Chondrocyte (in vitro differentiated cells): Measurements from ENCODE around the gene PSPN. TPM values are rescaled to one million over a fixed set of nuclear protein-coding genes. Genes with fewer than 3 reads are reported as not detected.

ENCODE experiments used
- DNase-seq: peaks from one replicate; pipeline ENCODE4 v3.0.0; 2021; ENCODE audit warnings: mixed read lengths, low spot score
- H3K27ac Mint-ChIP-seq: one replicate; pipeline ENCODE4 v1.8.0; 2021; ENCODE audit warnings: mild to moderate bottlenecking, moderate library complexity, mixed read lengths; ENCODE audit not compliant: unreplicated experiment
- H3K27me3 Mint-ChIP-seq: 2 replicates; pipeline ENCODE4 v1.8.0; 2021; ENCODE audit warnings: low read depth, mixed read lengths
- H3K36me3 Mint-ChIP-seq: 2 replicates; pipeline ENCODE4 v1.8.0; 2021; ENCODE audit warnings: low read depth, mixed read lengths
- H3K4me1 Mint-ChIP-seq: 2 replicates; pipeline ENCODE4 v1.8.0; 2021; ENCODE audit warnings: low read depth, mild to moderate bottlenecking, mixed read lengths
- H3K4me3 Mint-ChIP-seq: one replicate; pipeline ENCODE4 v1.8.0; 2021; ENCODE audit warnings: mild to moderate bottlenecking, moderate library complexity, mixed read lengths; ENCODE audit not compliant: unreplicated experiment
- H3K9me3 Mint-ChIP-seq: 2 replicates; pipeline ENCODE4 v1.8.0; 2021; ENCODE audit warnings: low read depth, mixed read lengths
- CTCF ChIP-seq: fragments of 200-600 bp; sonication (generic); IDR thresholded peaks from 2 replicates; pipeline ENCODE4 v1.5.0; 2021; ENCODE audit warnings: antibody characterized with exemption, mild to moderate bottlenecking, moderate library complexity
- total RNA-seq: library from RNA; stranded (reverse); gene quantifications from 3 replicates; pipeline ENCODE4 v1.2.1, GENCODE V29; 2021

Gene PSPN
- total RNA-seq, 1 donor from 2014 or later, result 2.8 TPM

GRCh38 chr19:6374711-6375410, 872 bp downstream of the PSPN start:
- DNase-seq, result no peak
- Mint-ChIP-seq H3K9me3 (peaks cover 2% of the 10 kb centered on the region), H3K4me1 (peaks cover 43% of the 10 kb centered on the region), H3K36me3 (peaks cover 5% of the 10 kb centered on the region), H3K27me3 (no peaks in the 10 kb centered on the region), H3K27ac (peak overlapping the region; percentile 66), H3K4me3 (peak overlapping the region; percentile 12)
- TF ChIP-seq CTCF, result no peak

GRCh38 chr19:6374161-6374709, 1.5 kb downstream of the PSPN start:
- Mint-ChIP-seq H3K9me3 (no peaks in the 10 kb centered on the region), H3K4me3 (peak overlapping the region; percentile 79), H3K27me3 (no peaks in the 10 kb centered on the region), H3K36me3 (peaks cover 4% of the 10 kb centered on the region), H3K27ac (peak overlapping the region; percentile 66), H3K4me1 (peaks cover 43% of the 10 kb centered on the region)
- no peak for TF ChIP-seq CTCF
- peak; percentile 94 for DNase-seq

- Mint-ChIP-seq H3K27ac (peak overlapping the region; percentile 95), H3K4me1 (peaks cover 42% of the 10 kb centered on the region), H3K9me3 (no peaks in the 10 kb centered on the region), H3K36me3 (peaks cover 5% of the 10 kb centered on the region), H3K4me3 (peak overlapping the region; percentile 79), H3K27me3 (no peaks in the 10 kb centered on the region)
- no peak for DNase-seq
- no peak for TF ChIP-seq CTCF
Observed at GRCh38 chr19:6373813-6374108, 2.0 kb downstream of the PSPN start.

- H3K27ac Mint-ChIP-seq, result peak overlapping the region; percentile 97
- H3K4me1 Mint-ChIP-seq, result peaks cover 37% of the 10 kb centered on the region
- peaks cover 2% of the 10 kb centered on the region for H3K36me3 Mint-ChIP-seq
- DNase-seq, result peak; percentile 99
- no peaks in the 10 kb centered on the region for H3K9me3 Mint-ChIP-seq
- no peaks in the 10 kb centered on the region for H3K27me3 Mint-ChIP-seq
- H3K4me3 Mint-ChIP-seq, result peak overlapping the region; percentile 79
- TF ChIP-seq CTCF, result no peak
Observed at GRCh38 chr19:6373096-6373812, 2.5 kb downstream of the PSPN start.

GRCh38 chr19:6372594-6373095, 3.1 kb downstream of the PSPN start, which contains the start of gene ALKBH7:
Gene ALKBH7 (plus strand): TSS chr19:6372794. CDS start chr19:6372821, 27 bp downstream.
- Mint-ChIP-seq H3K36me3 (peaks cover 5% of the 10 kb centered on the region), H3K27me3 (no peaks in the 10 kb centered on the region), H3K4me3 (peak within 1 kb of the TSS; percentile 79), H3K27ac (peak within 1 kb of the TSS; percentile 97), H3K4me1 (peaks cover 31% of the 10 kb centered on the region), H3K9me3 (no peaks in the 10 kb centered on the region)
- peak; percentile 15 for TF ChIP-seq CTCF
- DNase-seq, result peak; percentile 98
